Renal cortical epithelial cell (primary cell): Measurements from ENCODE around the gene RNF6. TPM values are rescaled to one million over a fixed set of nuclear protein-coding genes. Genes with fewer than 3 reads are reported as not detected.
"Not testable (repeated sequence)": the region's sequence is repeated elsewhere in the genome, so short reads cannot be mapped to it uniquely, and the experiment has no call there.

ENCODE experiments used
- DNase-seq: peaks from one replicate; pipeline ENCODE4 v3.0.0-alpha.2; 2011; ENCODE audit warnings: low read depth
- total RNA-seq: library from RNA; depleted of rRNA; stranded (reverse); fragments of >200 nt; gene quantifications from 2 replicates; pipeline ENCODE4 v1.2.3, GENCODE V29; 2014

Gene RNF6
- 61.8 and 75.8 TPM in 2 replicates for total RNA-seq

GRCh38 chr13:26221721-26222519 lies at the start of gene RNF6:
RNF6 (minus strand) TSS chr13:26222314; CDS start chr13:26219649, 2,665 bp downstream.
- peak; percentile 98 for DNase-seq

- no peak for DNase-seq
Measured at GRCh38 chr13:26270707-26271106, 48.6 kb upstream of the RNF6 start.

- no peak for DNase-seq
Measured at GRCh38 chr13:26266311-26266710, 44.2 kb upstream of the RNF6 start.

GRCh38 chr13:26262156-26262555 lies 40.0 kb upstream of the RNF6 start:
- DNase-seq = no peak

- DNase-seq = no peak
Measured at GRCh38 chr13:26259634-26260033, 37.5 kb upstream of the RNF6 start.

- DNase-seq = no peak
Measured at GRCh38 chr13:26257049-26257448, 34.9 kb upstream of the RNF6 start.

GRCh38 chr13:26255691-26256277 lies 33.7 kb upstream of the RNF6 start:
- DNase-seq = no peak

- no peak for DNase-seq
Measured at GRCh38 chr13:26255115-26255514, 33.0 kb upstream of the RNF6 start.

GRCh38 chr13:26254583-26255111 lies 32.5 kb upstream of the RNF6 start:
- peak; percentile 24 for DNase-seq

GRCh38 chr13:26253787-26254582 lies 31.9 kb upstream of the RNF6 start, which contains the start of gene CDK8:
CDK8 (plus strand) TSS chr13:26254129; CDS start chr13:26254642, 513 bp downstream.
- peak; percentile 64 for DNase-seq

GRCh38 chr13:26253262-26253786 lies 31.2 kb upstream of the RNF6 start:
- DNase-seq = no peak

GRCh38 chr13:26252006-26252405 lies 29.9 kb upstream of the RNF6 start:
- DNase-seq = not testable (repeated sequence)

GRCh38 chr13:26249551-26249950 lies 27.4 kb upstream of the RNF6 start:
- no peak for DNase-seq

GRCh38 chr13:26247608-26248007 lies 25.5 kb upstream of the RNF6 start:
- no peak for DNase-seq

GRCh38 chr13:26247011-26247410 lies 24.9 kb upstream of the RNF6 start:
- DNase-seq = no peak

- no peak for DNase-seq
Measured at GRCh38 chr13:26246154-26246553, 24.0 kb upstream of the RNF6 start.

- no peak for DNase-seq
Measured at GRCh38 chr13:26236296-26236695, 14.2 kb upstream of the RNF6 start.

- DNase-seq = no peak
Measured at GRCh38 chr13:26230703-26231102, 8.6 kb upstream of the RNF6 start.

GRCh38 chr13:26229080-26229615 lies 7.0 kb upstream of the RNF6 start:
- DNase-seq = no peak

GRCh38 chr13:26228096-26228495 lies 6.0 kb upstream of the RNF6 start:
- DNase-seq = no peak

- no peak for DNase-seq
Measured at GRCh38 chr13:26227166-26227971, 5.3 kb upstream of the RNF6 start.
